Stimulated activated CD4-positive, alpha-beta T cell treated with anti-CD3 and anti-CD28 coated beads, Interleukin-12 subunit alpha, Interleukin-12 subunit beta, amount 100 ng/mL, for 48 hours (primary cell): ENCODE measurements around the gene ZFP57.
"Not testable (repeated sequence)": the region's sequence is repeated elsewhere in the genome, so short reads cannot be mapped to it uniquely, and the experiment has no call there.

Experiments used
- DNase-seq, 3 donors: peaks; one replicate each; pipeline ENCODE4 v3.0.0-alpha.2; 2020; ENCODE audit warnings: low read depth in 2 of 3, low spot score in 1 of 3

ZFP57 gene

GRCh38 chr6:29696147-29697125 lies 15.5 kb upstream of the ZFP57 start:
- DNase-seq = no peak

- DNase-seq = no peak
Measured at GRCh38 chr6:29694637-29695036, 13.7 kb upstream of the ZFP57 start.

GRCh38 chr6:29685718-29686326 lies 4.9 kb upstream of the ZFP57 start:
- DNase-seq = no peak

GRCh38 chr6:29681811-29682210 lies 859 bp upstream of the ZFP57 start:
- DNase-seq = no peak

- no peak for DNase-seq
Measured at GRCh38 chr6:29680416-29680815, 536 bp downstream of the ZFP57 start.

GRCh38 chr6:29679962-29680361 lies 990 bp downstream of the ZFP57 start:
- no peak for DNase-seq

GRCh38 chr6:29678114-29678513 lies 2.8 kb downstream of the ZFP57 start:
- DNase-seq = no peak

- no peak for DNase-seq
Measured at GRCh38 chr6:29676981-29677601, 3.9 kb downstream of the ZFP57 start.

- no peak for DNase-seq
Measured at GRCh38 chr6:29675561-29675960, 5.4 kb downstream of the ZFP57 start.

GRCh38 chr6:29674008-29674407 lies 6.9 kb downstream of the ZFP57 start:
- DNase-seq = no peak

GRCh38 chr6:29673161-29673560 lies 7.8 kb downstream of the ZFP57 start:
- no peak for DNase-seq

- DNase-seq = not testable (repeated sequence)
Measured at GRCh38 chr6:29672116-29672515, 8.8 kb downstream of the ZFP57 start.

- no peak for DNase-seq
Measured at GRCh38 chr6:29671026-29671425, 9.9 kb downstream of the ZFP57 start.

GRCh38 chr6:29667158-29667557 lies 13.8 kb downstream of the ZFP57 start:
- DNase-seq = no peak

GRCh38 chr6:29666826-29667130 lies 14.2 kb downstream of the ZFP57 start:
- no peak for DNase-seq

GRCh38 chr6:29665942-29666825 lies 14.8 kb downstream of the ZFP57 start:
- no peak for DNase-seq

GRCh38 chr6:29663300-29664042 lies 17.5 kb downstream of the ZFP57 start:
- no peak for DNase-seq

GRCh38 chr6:29661502-29662141 lies 19.3 kb downstream of the ZFP57 start:
- not testable (repeated sequence) for DNase-seq

GRCh38 chr6:29661071-29661470 lies 19.9 kb downstream of the ZFP57 start:
- no peak for DNase-seq

GRCh38 chr6:29656798-29657197 lies 24.2 kb downstream of the ZFP57 start, which contains the start of gene MOG:
TSS of gene MOG (plus strand) at chr6:29657092. CDS start at chr6:29657210, 118 bp downstream.
- DNase-seq = no peak
